Naive thymus-derived CD4-positive, alpha-beta T cell (primary cell): ENCODE measurements around the gene CEP85L. TPM values are rescaled to one million over a fixed set of nuclear protein-coding genes. Genes with fewer than 3 reads are reported as not detected.
A peak's percentile ranks its signal among the peaks of the same experiment; 100 is the strongest.

ENCODE experiments used
- ATAC-seq: fragments of 150-1000 bp; cut with Tn5 transposase; 2 replicates; pipeline ENCODE4 v1.10.0; 2021; ENCODE audit warnings: mild to moderate bottlenecking, moderate library complexity
- CTCF ChIA-PET: fragments of 350-600 bp; sonication (Branson Sonifier 250); formaldehyde crosslinking; loops from one replicate; lab custom pipeline; 2021; ENCODE audit warnings: antibody characterized with exemption; lab: Charles Lee
- POLR2A ChIA-PET: fragments of 350-600 bp; sonication (Branson Sonifier 250); formaldehyde crosslinking; loops from one replicate; lab custom pipeline; 2021; ENCODE audit warnings: antibody characterized with exemption, inconsistent platforms; lab: Charles Lee
- DNase-seq, 9 donors: peaks; one replicate each; pipeline versions ENCODE4 v3.0.0 to v3.0.0-alpha.2; 2020 to 2022; ENCODE audit warnings: mixed read lengths in 1 of 9
- H3K27ac ChIP-seq: one replicate; pipeline ENCODE4 v1.7.0; 2013; ENCODE audit warnings: mild to moderate bottlenecking, low read depth, low read length, moderate library complexity
- H3K27me3 ChIP-seq, 2 donors: one replicate each; pipeline ENCODE4 v1.7.0; 2013; ENCODE audit warnings: low read length in 2 of 2, mild to moderate bottlenecking in 2 of 2, moderate library complexity in 2 of 2; ENCODE audit not compliant: control insufficient read depth in 2 of 2, insufficient read depth in 2 of 2
- H3K36me3 ChIP-seq, 3 experiments: 1 replicate in 2 of 3; 2 replicates in 1 of 3; pipeline ENCODE4 v1.7.0; 2013; ENCODE audit warnings: low read length in 3 of 3, mild to moderate bottlenecking in 3 of 3, moderate library complexity in 1 of 3; ENCODE audit not compliant: insufficient read depth in 3 of 3, control insufficient read depth in 2 of 3
- H3K4me1 ChIP-seq, 2 donors: one replicate each; pipeline ENCODE4 v1.7.0; 2013; ENCODE audit warnings: low read length in 2 of 2, mild to moderate bottlenecking in 2 of 2, moderate library complexity in 1 of 2; ENCODE audit not compliant: control insufficient read depth in 2 of 2, insufficient read depth in 2 of 2
- H3K4me3 ChIP-seq: 2 replicates; pipeline ENCODE4 v1.7.0; 2013; ENCODE audit warnings: mild to moderate bottlenecking, low read length
- H3K9me3 ChIP-seq, 3 experiments: 1 replicate in 2 of 3; 2 replicates in 1 of 3; pipeline ENCODE4 v1.7.0; 2013; ENCODE audit warnings: low read length in 3 of 3; ENCODE audit not compliant: control insufficient read depth in 2 of 3
- H3K27ac Mint-ChIP-seq, 9 donors: one replicate each; pipeline ENCODE4 v1.8.0; 2020 to 2022; ENCODE audit warnings: mixed read lengths in 9 of 9, mild to moderate bottlenecking in 8 of 9, moderate library complexity in 5 of 9, inconsistent platforms in 2 of 9
- H3K27me3 Mint-ChIP-seq, 5 donors: one replicate each; pipeline ENCODE4 v1.8.0; 2021 to 2022; ENCODE audit warnings: mixed read lengths in 5 of 5, mild to moderate bottlenecking in 1 of 5
- H3K36me3 Mint-ChIP-seq, 5 donors: one replicate each; pipeline ENCODE4 v1.8.0; 2020 to 2022; ENCODE audit warnings: mixed read lengths in 5 of 5, mild to moderate bottlenecking in 3 of 5, inconsistent platforms in 1 of 5
- H3K4me1 Mint-ChIP-seq, 7 donors: one replicate each; pipeline ENCODE4 v1.8.0; 2020 to 2022; ENCODE audit warnings: mixed read lengths in 7 of 7, mild to moderate bottlenecking in 3 of 7, inconsistent platforms in 1 of 7
- H3K4me3 Mint-ChIP-seq, 10 donors: one replicate each; pipeline ENCODE4 v1.8.0; 2020 to 2022; ENCODE audit warnings: mild to moderate bottlenecking in 10 of 10, mixed read lengths in 10 of 10, moderate library complexity in 6 of 10, inconsistent platforms in 2 of 10
- H3K9me3 Mint-ChIP-seq, 11 donors: one replicate each; pipeline ENCODE4 v1.8.0; 2020 to 2022; ENCODE audit warnings: mixed read lengths in 11 of 11, mild to moderate bottlenecking in 4 of 11, inconsistent platforms in 1 of 11, moderate library complexity in 1 of 11
- intact Hi-C, 2 donors: fragments of 100-400 bp; cut with micrococcal nuclease; formaldehyde crosslinking; loops; one replicate each; pipeline ENCODE4 v1.15.1; 2023
- polyA plus RNA-seq, 2 donors: library from polyadenylated mRNA; unstranded; fragments of 300-500 nt; fragmentation: Illumina TruSeq; gene quantifications; one replicate each; pipeline ENCODE4 v1.2.3, GENCODE V29; 2021
- total RNA-seq, 6 experiments: library from RNA in 5 of 6; stranded (reverse) in 5 of 6; gene quantifications; 1 replicate in 5 of 6; 2 replicates in 1 of 6; pipeline ENCODE4 v1.2.3 and lab custom pipeline; 2021 to 2026

Gene CEP85L
- total and polyA plus RNA-seq, 7 experiments from 2014 or later: 47.3 to 89.1 (median 76.2) TPM

- peak overlapping the region; percentile 51 for H3K27ac ChIP-seq
- peaks cover 33 to 90% (median 74%) of the 10 kb centered on the region in 7 donors for H3K4me1 Mint-ChIP-seq
- H3K36me3 ChIP-seq: no peaks in the 10 kb centered on the region
- intact Hi-C loops: loop anchor here (1.0 to 10.0 kb wide), 2 partner anchors 8 to 415 kb away; partner anchors contain the start of genes CEP85L (in 1 of the 2) and FAM184A (in 1 of the 2)
- H3K27me3 ChIP-seq: no peaks in the 10 kb centered on the region
- no peaks in the 10 kb centered on the region for H3K9me3 ChIP-seq
- peaks cover 0 to 30% (median 5%) of the 10 kb centered on the region in 5 donors for H3K36me3 Mint-ChIP-seq
- H3K4me3 Mint-ChIP-seq: peak overlapping the region; percentile 0 to 70 (median 46)
- peaks cover 0 to 2% (median 0%) of the 10 kb centered on the region in 11 donors for H3K9me3 Mint-ChIP-seq
- no peak for ATAC-seq
- peak overlapping the region; percentile 5 for H3K4me3 ChIP-seq
- CTCF ChIA-PET: interaction anchor here (1.4 kb wide), 2 partner anchors 49 to 117 kb away, joined by 3 read pairs; no protein-coding TSS in a partner anchor
- H3K4me1 ChIP-seq: peaks cover 38 to 46% of the 10 kb centered on the region in 2 donors
- peak overlapping the region; percentile 48 to 92 (median 83) for H3K27ac Mint-ChIP-seq
- DNase-seq: no peak
- H3K27me3 Mint-ChIP-seq: no peaks in the 10 kb centered on the region
- POLR2A ChIA-PET: interaction anchor here (1.0 to 1.8 kb wide), 7 partner anchors 8 to 234 kb away, joined by 3 to 6 read pairs (median 4); partner anchors contain the start of gene CEP85L
Observed at GRCh38 chr6:118659513-118660217, 8.3 kb upstream of the CEP85L start.

- Mint-ChIP-seq H3K36me3 (peaks cover 0 to 28% (median 3%) of the 10 kb centered on the region in 5 donors), H3K27ac (peak overlapping the region; percentile 75 to 94 (median 88)), H3K4me3 (peak overlapping the region; percentile 49 to 84 (median 79)), H3K4me1 (peaks cover 31 to 92% (median 69%) of the 10 kb centered on the region in 7 donors), H3K27me3 (no peaks in the 10 kb centered on the region), H3K9me3 (peaks cover 0 to 2% (median 0%) of the 10 kb centered on the region in 11 donors)
- no peaks in the 10 kb centered on the region for H3K9me3 ChIP-seq
- no peaks in the 10 kb centered on the region for H3K36me3 ChIP-seq
- CTCF ChIA-PET: interaction anchor here (1.2 kb wide), 1 partner anchor 53 kb away, joined by 5 read pairs; no protein-coding TSS in a partner anchor
- no peaks in the 10 kb centered on the region for H3K27me3 ChIP-seq
- POLR2A ChIA-PET: interaction anchor here (0.6 to 2.6 kb wide), 11 partner anchors 8 to 247 kb away, joined by 3 to 20 read pairs (median 3); partner anchors contain the start of gene ASF1A
- DNase-seq (peak in 7 of 9 donors; percentile 40 to 64 (median 55)), ATAC-seq (peak; percentile 62)
- H3K27ac ChIP-seq: peak overlapping the region; percentile 40
- H3K4me1 ChIP-seq: peaks cover 45 to 57% of the 10 kb centered on the region in 2 donors
- H3K4me3 ChIP-seq: no peak overlapping the region
- intact Hi-C loops: loop anchor here (1.0 to 10.0 kb wide), 3 partner anchors 7 to 418 kb away; partner anchors contain the start of gene FAM184A (in 1 of the 2)
Observed at GRCh38 chr6:118656847-118657451, 5.6 kb upstream of the CEP85L start.

- peak overlapping the region; percentile 66 for H3K4me3 ChIP-seq
- DNase-seq: no peak
- intact Hi-C loops: loop anchor here (5.0 to 10.0 kb wide), 4 partner anchors 423 to 1050 kb away; partner anchors contain the start of genes FAM184A (in 2 of the 2), GOPC (in 1 of the 2) and MAN1A1 (in 1 of the 2)
Observed at GRCh38 chr6:118652051-118652615, 742 bp upstream of the CEP85L start.

GRCh38 chr6:118650582-118651281 is 659 bp downstream of the CEP85L start:
- Mint-ChIP-seq H3K27ac (peak overlapping the region; percentile 59 to 96 (median 85)), H3K27me3 (no peaks in the 10 kb centered on the region), H3K4me1 (peaks cover 28 to 69% (median 54%) of the 10 kb centered on the region in 7 donors), H3K4me3 (peak overlapping the region; percentile 86 to 97 (median 94)), H3K36me3 (peaks cover 0 to 16% (median 5%) of the 10 kb centered on the region in 5 donors), H3K9me3 (no peaks in the 10 kb centered on the region)
- Histone ChIP-seq H3K27me3 (no peaks in the 10 kb centered on the region), H3K4me3 (peak overlapping the region; percentile 66), H3K4me1 (peaks cover 25 to 33% of the 10 kb centered on the region in 2 donors), H3K27ac (peak overlapping the region; percentile 87), H3K36me3 (peaks cover 0 to 10% (median 0%) of the 10 kb centered on the region in 3 experiments), H3K9me3 (no peaks in the 10 kb centered on the region)
- ATAC-seq (peak; percentile 37), DNase-seq (peak; percentile 31 to 58 (median 38))
- POLR2A ChIA-PET: interaction anchor here (1.0 to 2.3 kb wide), 16 partner anchors 9 to 150 kb away, joined by 3 to 25 read pairs (median 4); no protein-coding TSS in a partner anchor
- intact Hi-C loops: loop anchor here (1.0 to 10.0 kb wide), 20 partner anchors 10 to 1048 kb away; partner anchors contain the start of genes ASF1A (in 2 of the 2), FAM184A (in 2 of the 2), GOPC (in 2 of the 2) and MCM9 (in 2 of the 2)
- CTCF ChIA-PET: interaction anchor here (1.2 to 1.5 kb wide), 2 partner anchors 14 to 59 kb away, joined by 3 to 4 read pairs; no protein-coding TSS in a partner anchor

More at GRCh38 chr6:118652051-118652615, 742 bp upstream of the CEP85L start:
- Mint-ChIP-seq H3K36me3 (peaks cover 0 to 19% (median 0%) of the 10 kb centered on the region in 5 donors), H3K4me1 (peaks cover 34 to 73% (median 59%) of the 10 kb centered on the region in 7 donors), H3K9me3 (no peaks in the 10 kb centered on the region), H3K27ac (peak overlapping the region; percentile 88 to 99 (median 94)), H3K4me3 (peak overlapping the region; percentile 91 to 97 (median 94)), H3K27me3 (no peaks in the 10 kb centered on the region)
- no peak for ATAC-seq
- peaks cover 37 to 46% of the 10 kb centered on the region in 2 donors for H3K4me1 ChIP-seq
- CTCF ChIA-PET: interaction anchor here (0.7 to 1.2 kb wide), 2 partner anchors 13 to 32 kb away, joined by 3 read pairs; no protein-coding TSS in a partner anchor
- peak overlapping the region; percentile 87 for H3K27ac ChIP-seq
- H3K36me3 ChIP-seq: peaks cover 0 to 10% (median 0%) of the 10 kb centered on the region in 3 experiments
- H3K9me3 ChIP-seq: no peaks in the 10 kb centered on the region
- POLR2A ChIA-PET: interaction anchor here (0.8 to 2.3 kb wide), 9 partner anchors 8 to 157 kb away, joined by 3 to 25 read pairs (median 4); no protein-coding TSS in a partner anchor
- no peaks in the 10 kb centered on the region for H3K27me3 ChIP-seq

- peak overlapping the region; percentile 66 for H3K4me3 ChIP-seq
- ChIA-PET POLR2A (interaction anchor here (0.9 to 1.8 kb wide), 13 partner anchors 9 to 151 kb away, joined by 3 to 14 read pairs (median 3); no protein-coding TSS in a partner anchor), CTCF (interaction anchor here (1.5 kb wide), 1 partner anchor 60 kb away, joined by 4 read pairs; no protein-coding TSS in a partner anchor)
Observed at GRCh38 chr6:118649918-118650581, 1.3 kb downstream of the CEP85L start.

More at GRCh38 chr6:118649918-118650581, 1.3 kb downstream of the CEP85L start:
- no peak for DNase-seq
- Mint-ChIP-seq H3K27ac (peak overlapping the region; percentile 52 to 96 (median 84)), H3K36me3 (peaks cover 0 to 14% (median 5%) of the 10 kb centered on the region in 5 donors), H3K9me3 (no peaks in the 10 kb centered on the region), H3K27me3 (no peaks in the 10 kb centered on the region), H3K4me1 (peaks cover 27 to 68% (median 51%) of the 10 kb centered on the region in 7 donors), H3K4me3 (peak overlapping the region; percentile 86 to 97 (median 94))
- ATAC-seq: no peak
- intact Hi-C loops: loop anchor here (1.0 to 10.0 kb wide), 11 partner anchors 15 to 1048 kb away; partner anchors contain the start of genes FAM184A (in 2 of the 2), GOPC (in 1 of the 2), MAN1A1 (in 1 of the 2) and MCM9 (in 1 of the 2)
- peaks cover 0 to 10% (median 0%) of the 10 kb centered on the region in 3 experiments for H3K36me3 ChIP-seq
- peak overlapping the region; percentile 87 for H3K27ac ChIP-seq
- H3K9me3 ChIP-seq: no peaks in the 10 kb centered on the region
- H3K27me3 ChIP-seq: no peaks in the 10 kb centered on the region
- peaks cover 18 to 26% of the 10 kb centered on the region in 2 donors for H3K4me1 ChIP-seq
